ENCODE results near the gene GJB5.

The GJB5 gene

GRCh38 chr1:34711485-34711884, 43.4 kb upstream of the GJB5 start:
- TF ChIP-seq FOXP2 (optimal IDR thresholded peaks at IDR 0.05; ENCODE audit: borderline replicate concordance, extremely low read depth, extremely low read length, insufficient read depth): no peak
- TF ChIP-seq, protein P1, sequence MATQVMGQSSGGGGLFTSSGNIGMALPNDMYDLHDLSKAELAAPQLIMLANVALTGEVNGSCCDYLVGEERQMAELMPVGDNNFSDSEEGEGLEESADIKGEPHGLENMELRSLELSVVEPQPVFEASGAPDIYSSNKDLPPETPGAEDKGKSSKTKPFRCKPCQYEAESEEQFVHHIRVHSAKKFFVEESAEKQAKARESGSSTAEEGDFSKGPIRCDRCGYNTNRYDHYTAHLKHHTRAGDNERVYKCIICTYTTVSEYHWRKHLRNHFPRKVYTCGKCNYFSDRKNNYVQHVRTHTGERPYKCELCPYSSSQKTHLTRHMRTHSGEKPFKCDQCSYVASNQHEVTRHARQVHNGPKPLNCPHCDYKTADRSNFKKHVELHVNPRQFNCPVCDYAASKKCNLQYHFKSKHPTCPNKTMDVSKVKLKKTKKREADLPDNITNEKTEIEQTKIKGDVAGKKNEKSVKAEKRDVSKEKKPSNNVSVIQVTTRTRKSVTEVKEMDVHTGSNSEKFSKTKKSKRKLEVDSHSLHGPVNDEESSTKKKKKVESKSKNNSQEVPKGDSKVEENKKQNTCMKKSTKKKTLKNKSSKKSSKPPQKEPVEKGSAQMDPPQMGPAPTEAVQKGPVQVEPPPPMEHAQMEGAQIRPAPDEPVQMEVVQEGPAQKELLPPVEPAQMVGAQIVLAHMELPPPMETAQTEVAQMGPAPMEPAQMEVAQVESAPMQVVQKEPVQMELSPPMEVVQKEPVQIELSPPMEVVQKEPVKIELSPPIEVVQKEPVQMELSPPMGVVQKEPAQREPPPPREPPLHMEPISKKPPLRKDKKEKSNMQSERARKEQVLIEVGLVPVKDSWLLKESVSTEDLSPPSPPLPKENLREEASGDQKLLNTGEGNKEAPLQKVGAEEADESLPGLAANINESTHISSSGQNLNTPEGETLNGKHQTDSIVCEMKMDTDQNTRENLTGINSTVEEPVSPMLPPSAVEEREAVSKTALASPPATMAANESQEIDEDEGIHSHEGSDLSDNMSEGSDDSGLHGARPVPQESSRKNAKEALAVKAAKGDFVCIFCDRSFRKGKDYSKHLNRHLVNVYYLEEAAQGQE (IDR thresholded peaks at IDR 0.05; ENCODE audit: insufficient read depth in 1 of 2, low read depth in 2 of 2, low read length in 2 of 2): no peak
- no peak for TF ChIP-seq SIN3A (IDR thresholded peaks at IDR 0.05; ENCODE audit: borderline replicate concordance, insufficient read depth, low read length)
- TF ChIP-seq TAF1 (IDR thresholded peaks at IDR 0.05; ENCODE audit: borderline replicate concordance, insufficient read depth, low read length): no peak

- TF ChIP-seq FOXP2 (optimal IDR thresholded peaks at IDR 0.05; ENCODE audit: borderline replicate concordance, extremely low read depth, extremely low read length, insufficient read depth) (no peak), POLR2AphosphoS5 (IDR thresholded peaks at IDR 0.05; ENCODE audit: low read depth, low read length) (no peak), SIN3A (IDR thresholded peaks at IDR 0.05; ENCODE audit: borderline replicate concordance, insufficient read depth, low read length) (no peak), TAF1 (IDR thresholded peaks at IDR 0.05; ENCODE audit: borderline replicate concordance, insufficient read depth, low read length) (no peak)
- TF ChIP-seq, protein P1 (IDR thresholded peaks at IDR 0.05; ENCODE audit: insufficient read depth in 1 of 2, low read depth in 2 of 2, low read length in 2 of 2): no peak
These were observed 42.7 kb upstream of the GJB5 start for GRCh38 chr1:34712007-34712688.

DNA sequence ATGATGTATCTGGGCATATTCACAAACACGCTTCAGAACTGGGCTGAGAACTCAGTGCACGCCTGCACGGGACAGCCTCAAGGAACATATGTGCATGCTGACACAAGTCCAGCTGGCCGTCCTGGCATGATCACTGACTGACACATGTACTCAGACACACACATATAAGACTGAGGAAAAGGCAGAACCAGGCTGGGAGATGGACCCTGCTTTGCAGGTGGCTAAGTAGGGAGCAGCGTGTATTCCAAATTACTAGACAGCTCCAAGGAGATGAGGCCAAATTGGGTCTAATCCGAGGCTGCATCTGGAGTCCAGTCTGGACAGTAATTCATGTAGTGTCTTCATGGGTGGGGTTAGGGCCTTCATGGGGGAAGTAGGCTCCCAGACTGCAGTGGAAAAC, 41.4 kb upstream of the GJB5 start:
- TF ChIP-seq, protein P1 (IDR thresholded peaks at IDR 0.05; ENCODE audit: insufficient read depth in 1 of 2, low read depth in 2 of 2, low read length in 2 of 2): no peak
- TF ChIP-seq TAF1 (IDR thresholded peaks at IDR 0.05; ENCODE audit: borderline replicate concordance, insufficient read depth, low read length): no peak
- no peak for TF ChIP-seq FOXP2 (optimal IDR thresholded peaks at IDR 0.05; ENCODE audit: borderline replicate concordance, extremely low read depth, extremely low read length, insufficient read depth)
- no peak for TF ChIP-seq POLR2AphosphoS5 (IDR thresholded peaks at IDR 0.05; ENCODE audit: low read depth, low read length)
- no peak for TF ChIP-seq SIN3A (IDR thresholded peaks at IDR 0.05; ENCODE audit: borderline replicate concordance, insufficient read depth, low read length)

DNA sequence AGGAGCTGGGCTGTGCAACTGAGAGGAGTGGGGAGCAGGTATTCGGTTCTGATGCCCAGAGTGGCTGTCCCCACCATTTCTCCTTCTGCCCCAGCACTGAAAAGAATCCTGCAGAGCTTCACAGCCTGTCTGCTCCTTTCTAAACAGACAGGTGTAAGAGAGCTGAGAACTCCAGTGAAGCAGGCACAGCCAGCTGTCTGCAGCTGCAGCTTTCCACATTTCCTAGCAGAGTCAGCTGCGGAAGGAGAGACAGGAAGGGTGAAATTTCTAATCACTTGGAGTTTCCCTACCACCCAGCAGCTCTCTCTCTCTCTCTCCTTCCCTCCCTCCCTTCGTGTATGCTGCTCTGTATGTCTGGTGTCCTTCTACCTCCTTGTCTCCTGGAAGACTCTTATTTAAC, 40.5 kb upstream of the GJB5 start:
- no peak for TF ChIP-seq FOXP2 (optimal IDR thresholded peaks at IDR 0.05; ENCODE audit: borderline replicate concordance, extremely low read depth, extremely low read length, insufficient read depth)
- TF ChIP-seq, protein P1 (IDR thresholded peaks at IDR 0.05; ENCODE audit: insufficient read depth in 1 of 2, low read depth in 2 of 2, low read length in 2 of 2): no peak
- no peak for TF ChIP-seq POLR2AphosphoS5 (IDR thresholded peaks at IDR 0.05; ENCODE audit: low read depth, low read length)
- no peak for TF ChIP-seq TAF1 (IDR thresholded peaks at IDR 0.05; ENCODE audit: borderline replicate concordance, insufficient read depth, low read length)
- no peak for TF ChIP-seq SIN3A (IDR thresholded peaks at IDR 0.05; ENCODE audit: borderline replicate concordance, insufficient read depth, low read length)
